HCT116 (cell line): ENCODE results near the gene ELP1.

Experiments
- CEBPB ChIP-seq: IDR thresholded peaks from 2 replicates; pipeline ENCODE4 v1.6.1; 2012; ENCODE audit warnings: low read depth
- ELF1 ChIP-seq: IDR thresholded peaks from 2 replicates; pipeline ENCODE4 v1.6.1; 2012; ENCODE audit warnings: low read depth, borderline replicate concordance
- EZH2 ChIP-seq: fragments of 200-600 bp; sonication (generic); IDR thresholded peaks from 2 replicates; pipeline ENCODE4 v1.6.1; 2017; ENCODE audit warnings: antibody characterized with exemption, mixed run types
- EZH2phosphoT487 ChIP-seq: fragments of 200-600 bp; IDR thresholded peaks from 2 replicates; pipeline ENCODE4 v1.6.1; 2018; ENCODE audit warnings: antibody characterized with exemption, borderline replicate concordance
- POLR2A ChIP-seq: IDR thresholded peaks from 2 replicates; pipeline ENCODE4 v1.7.0; 2011; ENCODE audit warnings: borderline replicate concordance; ENCODE audit not compliant: insufficient read depth, insufficient read length; ENCODE audit errors: extremely low read depth
- POLR2AphosphoS5 ChIP-seq: IDR thresholded peaks from 2 replicates; pipeline ENCODE4 v1.6.1; 2011; ENCODE audit warnings: mild to moderate bottlenecking, low read depth, low read length, moderate library complexity
- RAD21 ChIP-seq: IDR thresholded peaks from 2 replicates; pipeline ENCODE4 v1.6.1; 2012; ENCODE audit warnings: low read depth, mild to moderate bottlenecking
- ZFX ChIP-seq: fragments of 450-650 bp; IDR thresholded peaks from 2 replicates; pipeline ENCODE4 v1.6.1; 2017
- TF ChIP-seq, protein P1 (sequence below), 3 experiments: fragments of 200-600 bp in 1 of 3; sonication (generic) in 1 of 3; IDR thresholded peaks in 2 of 3; conservative IDR thresholded peaks in 1 of 3; 2 replicates each; pipeline ENCODE4 v1.5.1; 2012 to 2017; ENCODE audit warnings: low read depth in 2 of 3, low read length in 2 of 3, antibody characterized with exemption in 1 of 3, borderline replicate concordance in 1 of 3, control low read depth in 1 of 3, mild to moderate bottlenecking in 1 of 3, mixed read lengths in 1 of 3, mixed run types in 1 of 3, moderate library complexity in 1 of 3; ENCODE audit not compliant: insufficient read depth in 1 of 3
- TF ChIP-seq, protein P2 (sequence below): IDR thresholded peaks from 2 replicates; pipeline ENCODE4 v1.6.1; 2012
- TF ChIP-seq, protein P3 (sequence below): IDR thresholded peaks from 2 replicates; pipeline ENCODE4 v1.6.1; 2011; ENCODE audit warnings: mild to moderate bottlenecking, low read length, moderate library complexity; ENCODE audit not compliant: insufficient replicate concordance; ENCODE audit errors: extremely low read depth
- TF ChIP-seq, protein P4 (sequence below): IDR thresholded peaks from 2 replicates; pipeline ENCODE4 v1.6.1; 2012; ENCODE audit warnings: low read depth

DNA sequence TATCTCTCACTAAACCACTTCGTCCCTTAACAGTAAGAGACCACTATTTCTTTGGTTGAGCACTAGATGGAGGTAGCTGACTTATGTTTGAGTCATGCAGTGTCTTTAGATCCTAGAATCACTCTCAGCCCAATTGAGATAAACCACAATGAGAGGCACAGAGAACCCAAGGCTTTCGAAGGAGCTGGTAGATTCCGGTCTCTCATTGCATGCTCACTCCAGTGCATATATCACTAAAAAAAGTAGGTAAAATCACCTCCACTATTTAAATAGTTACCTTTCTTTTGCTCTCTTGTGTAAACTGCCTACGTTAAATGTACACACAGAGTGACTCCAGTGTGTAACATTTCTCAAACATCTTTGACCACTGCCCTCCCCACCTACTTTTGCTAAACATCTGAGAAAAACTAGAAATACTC lies 44.3 kb downstream of the ELP1 start:
- peak; percentile 59 for TF ChIP-seq RAD21
- no peak for TF ChIP-seq POLR2AphosphoS5
- TF ChIP-seq, protein P1, sequence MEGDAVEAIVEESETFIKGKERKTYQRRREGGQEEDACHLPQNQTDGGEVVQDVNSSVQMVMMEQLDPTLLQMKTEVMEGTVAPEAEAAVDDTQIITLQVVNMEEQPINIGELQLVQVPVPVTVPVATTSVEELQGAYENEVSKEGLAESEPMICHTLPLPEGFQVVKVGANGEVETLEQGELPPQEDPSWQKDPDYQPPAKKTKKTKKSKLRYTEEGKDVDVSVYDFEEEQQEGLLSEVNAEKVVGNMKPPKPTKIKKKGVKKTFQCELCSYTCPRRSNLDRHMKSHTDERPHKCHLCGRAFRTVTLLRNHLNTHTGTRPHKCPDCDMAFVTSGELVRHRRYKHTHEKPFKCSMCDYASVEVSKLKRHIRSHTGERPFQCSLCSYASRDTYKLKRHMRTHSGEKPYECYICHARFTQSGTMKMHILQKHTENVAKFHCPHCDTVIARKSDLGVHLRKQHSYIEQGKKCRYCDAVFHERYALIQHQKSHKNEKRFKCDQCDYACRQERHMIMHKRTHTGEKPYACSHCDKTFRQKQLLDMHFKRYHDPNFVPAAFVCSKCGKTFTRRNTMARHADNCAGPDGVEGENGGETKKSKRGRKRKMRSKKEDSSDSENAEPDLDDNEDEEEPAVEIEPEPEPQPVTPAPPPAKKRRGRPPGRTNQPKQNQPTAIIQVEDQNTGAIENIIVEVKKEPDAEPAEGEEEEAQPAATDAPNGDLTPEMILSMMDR (IDR thresholded peaks at IDR 0.05 in 2 of 3, conservative IDR thresholded peaks at IDR 0.05 in 1 of 3; ENCODE audit: borderline replicate concordance in 1 of 3, insufficient read depth in 1 of 3, low read depth in 2 of 3, low read length in 2 of 3) = peak in 2 of 3 experiments; percentile 31 to 39; a peak in 3 of 6 replicates
- no peak for TF ChIP-seq ZFX
- no peak for TF ChIP-seq POLR2A
- no peak for TF ChIP-seq EZH2
- TF ChIP-seq EZH2phosphoT487 = no peak
- TF ChIP-seq ELF1 = no peak
- TF ChIP-seq CEBPB = no peak
- TF ChIP-seq, protein P2, sequence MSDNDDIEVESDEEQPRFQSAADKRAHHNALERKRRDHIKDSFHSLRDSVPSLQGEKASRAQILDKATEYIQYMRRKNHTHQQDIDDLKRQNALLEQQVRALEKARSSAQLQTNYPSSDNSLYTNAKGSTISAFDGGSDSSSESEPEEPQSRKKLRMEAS = no peak
- TF ChIP-seq, protein P3, sequence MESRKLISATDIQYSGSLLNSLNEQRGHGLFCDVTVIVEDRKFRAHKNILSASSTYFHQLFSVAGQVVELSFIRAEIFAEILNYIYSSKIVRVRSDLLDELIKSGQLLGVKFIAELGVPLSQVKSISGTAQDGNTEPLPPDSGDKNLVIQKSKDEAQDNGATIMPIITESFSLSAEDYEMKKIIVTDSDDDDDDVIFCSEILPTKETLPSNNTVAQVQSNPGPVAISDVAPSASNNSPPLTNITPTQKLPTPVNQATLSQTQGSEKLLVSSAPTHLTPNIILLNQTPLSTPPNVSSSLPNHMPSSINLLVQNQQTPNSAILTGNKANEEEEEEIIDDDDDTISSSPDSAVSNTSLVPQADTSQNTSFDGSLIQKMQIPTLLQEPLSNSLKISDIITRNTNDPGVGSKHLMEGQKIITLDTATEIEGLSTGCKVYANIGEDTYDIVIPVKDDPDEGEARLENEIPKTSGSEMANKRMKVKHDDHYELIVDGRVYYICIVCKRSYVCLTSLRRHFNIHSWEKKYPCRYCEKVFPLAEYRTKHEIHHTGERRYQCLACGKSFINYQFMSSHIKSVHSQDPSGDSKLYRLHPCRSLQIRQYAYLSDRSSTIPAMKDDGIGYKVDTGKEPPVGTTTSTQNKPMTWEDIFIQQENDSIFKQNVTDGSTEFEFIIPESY = no peak
- TF ChIP-seq, protein P4, sequence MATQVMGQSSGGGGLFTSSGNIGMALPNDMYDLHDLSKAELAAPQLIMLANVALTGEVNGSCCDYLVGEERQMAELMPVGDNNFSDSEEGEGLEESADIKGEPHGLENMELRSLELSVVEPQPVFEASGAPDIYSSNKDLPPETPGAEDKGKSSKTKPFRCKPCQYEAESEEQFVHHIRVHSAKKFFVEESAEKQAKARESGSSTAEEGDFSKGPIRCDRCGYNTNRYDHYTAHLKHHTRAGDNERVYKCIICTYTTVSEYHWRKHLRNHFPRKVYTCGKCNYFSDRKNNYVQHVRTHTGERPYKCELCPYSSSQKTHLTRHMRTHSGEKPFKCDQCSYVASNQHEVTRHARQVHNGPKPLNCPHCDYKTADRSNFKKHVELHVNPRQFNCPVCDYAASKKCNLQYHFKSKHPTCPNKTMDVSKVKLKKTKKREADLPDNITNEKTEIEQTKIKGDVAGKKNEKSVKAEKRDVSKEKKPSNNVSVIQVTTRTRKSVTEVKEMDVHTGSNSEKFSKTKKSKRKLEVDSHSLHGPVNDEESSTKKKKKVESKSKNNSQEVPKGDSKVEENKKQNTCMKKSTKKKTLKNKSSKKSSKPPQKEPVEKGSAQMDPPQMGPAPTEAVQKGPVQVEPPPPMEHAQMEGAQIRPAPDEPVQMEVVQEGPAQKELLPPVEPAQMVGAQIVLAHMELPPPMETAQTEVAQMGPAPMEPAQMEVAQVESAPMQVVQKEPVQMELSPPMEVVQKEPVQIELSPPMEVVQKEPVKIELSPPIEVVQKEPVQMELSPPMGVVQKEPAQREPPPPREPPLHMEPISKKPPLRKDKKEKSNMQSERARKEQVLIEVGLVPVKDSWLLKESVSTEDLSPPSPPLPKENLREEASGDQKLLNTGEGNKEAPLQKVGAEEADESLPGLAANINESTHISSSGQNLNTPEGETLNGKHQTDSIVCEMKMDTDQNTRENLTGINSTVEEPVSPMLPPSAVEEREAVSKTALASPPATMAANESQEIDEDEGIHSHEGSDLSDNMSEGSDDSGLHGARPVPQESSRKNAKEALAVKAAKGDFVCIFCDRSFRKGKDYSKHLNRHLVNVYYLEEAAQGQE = no peak
